ENCODE measurements around the gene CAPN1.

DNA sequence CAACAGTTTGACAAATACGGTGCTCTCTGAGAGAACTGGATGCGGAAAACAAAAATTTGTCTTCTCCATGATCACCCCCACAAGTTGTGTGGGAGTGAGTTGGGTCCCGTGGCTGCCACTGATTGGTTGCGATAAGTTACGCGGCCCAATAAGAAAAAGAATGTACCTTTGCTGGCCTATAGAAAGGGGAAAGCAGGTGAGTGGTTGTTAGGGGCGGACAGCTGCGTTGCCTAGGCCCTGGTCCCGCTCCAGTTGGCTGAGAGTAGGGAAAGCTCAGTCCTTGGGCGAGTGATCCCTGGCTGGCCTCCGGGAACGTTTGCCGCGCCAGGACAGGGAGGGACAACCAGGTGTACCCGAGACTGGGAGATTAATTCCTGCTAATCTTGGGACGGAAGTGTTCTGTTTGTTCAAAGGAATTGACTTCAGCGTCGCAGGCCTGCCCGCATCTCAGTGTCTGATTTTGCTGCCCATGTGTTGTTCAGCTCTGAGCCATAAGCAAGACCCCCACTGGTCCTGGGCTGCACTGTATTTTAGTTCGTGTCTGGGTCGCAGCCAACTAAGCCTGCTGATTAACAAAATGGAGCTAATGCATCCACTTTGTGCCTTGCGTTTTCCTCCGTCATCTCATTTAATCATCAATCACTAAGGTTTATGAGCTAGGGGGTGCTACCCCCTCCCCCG is 46.6 kb upstream of the CAPN1 start:
- TF ChIP-seq EZH2 (IDR thresholded peaks at IDR 0.05; ENCODE audit: insufficient read depth, poor library complexity, severe bottlenecking) (no peak), EZH2phosphoT487 (IDR thresholded peaks at IDR 0.05; ENCODE audit: insufficient read depth, low read depth) (no peak)
